GM21576 (cell line): Measurements from ENCODE around the gene DUSP28.
A peak's percentile ranks its signal among the peaks of the same experiment; 100 is the strongest.
"Not testable (repeated sequence)": the region's sequence is repeated elsewhere in the genome, so short reads cannot be mapped to it uniquely, and the experiment has no call there.

Source experiments
- ATAC-seq: cut with Tn5 transposase; IDR thresholded peaks from one replicate; pipeline ENCODE4 v1.9.1; 2021; ENCODE audit warnings: mild to moderate bottlenecking, moderate library complexity; ENCODE audit not compliant: unreplicated experiment

The DUSP28 gene

GRCh38 chr2:240558236-240558761 lies 1.9 kb upstream of the DUSP28 start:
- ATAC-seq = no peak

- ATAC-seq = no peak
These were observed 871 bp upstream of the DUSP28 start for GRCh38 chr2:240559286-240559685.

GRCh38 chr2:240560480-240561324 lies 545 bp downstream of the DUSP28 start:
- peak; percentile 52 for ATAC-seq

- no peak for ATAC-seq
These were observed 1.3 kb downstream of the DUSP28 start for GRCh38 chr2:240561325-240561971.

GRCh38 chr2:240563231-240563630 lies 3.1 kb downstream of the DUSP28 start:
- ATAC-seq = not testable (repeated sequence)

- no peak for ATAC-seq
These were observed 3.9 kb downstream of the DUSP28 start for GRCh38 chr2:240563951-240564560.

GRCh38 chr2:240564561-240565332 lies 4.6 kb downstream of the DUSP28 start:
- no peak for ATAC-seq

GRCh38 chr2:240565333-240566202 lies 5.4 kb downstream of the DUSP28 start:
- peak; percentile 28 for ATAC-seq

GRCh38 chr2:240566203-240567136 lies 6.3 kb downstream of the DUSP28 start:
- peak; percentile 45 for ATAC-seq

- ATAC-seq = no peak
These were observed 7.1 kb downstream of the DUSP28 start for GRCh38 chr2:240567137-240567871.

GRCh38 chr2:240567872-240568677 lies 7.9 kb downstream of the DUSP28 start, which contains the start of gene RNPEPL1:
Gene RNPEPL1 (plus strand): TSS chr2:240568484. CDS start chr2:240568587, 103 bp downstream.
- no peak for ATAC-seq

- no peak for ATAC-seq
These were observed 8.7 kb downstream of the DUSP28 start for GRCh38 chr2:240568678-240569522.

GRCh38 chr2:240569523-240569997 lies 9.4 kb downstream of the DUSP28 start:
- ATAC-seq = no peak

- ATAC-seq = no peak
These were observed 9.9 kb downstream of the DUSP28 start for GRCh38 chr2:240569998-240570530.

GRCh38 chr2:240570531-240571313 lies 10.6 kb downstream of the DUSP28 start:
- ATAC-seq = no peak
